HG02884 (cell line): Measurements from ENCODE around the gene POLDIP3.
"Not testable (repeated sequence)": the region's sequence is repeated elsewhere in the genome, so short reads cannot be mapped to it uniquely, and the experiment has no call there.

Experiments used
- ATAC-seq: cut with Tn5 transposase; IDR thresholded peaks from one replicate; pipeline ENCODE4 v1.9.1; 2021; ENCODE audit warnings: mild to moderate bottlenecking, moderate library complexity; ENCODE audit not compliant: unreplicated experiment

Gene POLDIP3

GRCh38 chr22:42562279-42562678, 52.4 kb downstream of the POLDIP3 start:
- no peak for ATAC-seq

GRCh38 chr22:42561856-42562255, 52.8 kb downstream of the POLDIP3 start:
- ATAC-seq, result no peak

GRCh38 chr22:42560781-42561180, 53.9 kb downstream of the POLDIP3 start:
- ATAC-seq, result no peak

- ATAC-seq, result no peak
These were observed 54.3 kb downstream of the POLDIP3 start for GRCh38 chr22:42560381-42560780.

- peak; percentile 76 for ATAC-seq
These were observed 61.0 kb downstream of the POLDIP3 start, which contains the start of gene SERHL2 for GRCh38 chr22:42553475-42554361. Gene SERHL2 (plus strand): TSS chr22:42553956. CDS start chr22:42554021, 65 bp downstream.

GRCh38 chr22:42552294-42552647, 62.4 kb downstream of the POLDIP3 start:
- ATAC-seq, result not testable (repeated sequence)

- no peak for ATAC-seq
These were observed 65.2 kb downstream of the POLDIP3 start for GRCh38 chr22:42549331-42550060.

- no peak for ATAC-seq
These were observed 65.9 kb downstream of the POLDIP3 start for GRCh38 chr22:42548597-42549330.

- ATAC-seq, result not testable (repeated sequence)
These were observed 66.6 kb downstream of the POLDIP3 start for GRCh38 chr22:42548126-42548525.

GRCh38 chr22:42547562-42547961, 67.1 kb downstream of the POLDIP3 start:
- ATAC-seq, result no peak

- ATAC-seq, result no peak
These were observed 70.0 kb downstream of the POLDIP3 start for GRCh38 chr22:42544686-42545085.

GRCh38 chr22:42539236-42539771, 75.4 kb downstream of the POLDIP3 start:
- peak; percentile 51 for ATAC-seq

- not testable (repeated sequence) for ATAC-seq
These were observed 77.4 kb downstream of the POLDIP3 start for GRCh38 chr22:42537199-42537831.

GRCh38 chr22:42536634-42537033, 78.0 kb downstream of the POLDIP3 start:
- not testable (repeated sequence) for ATAC-seq

- no peak for ATAC-seq
These were observed 78.5 kb downstream of the POLDIP3 start for GRCh38 chr22:42536166-42536565.

GRCh38 chr22:42535082-42535731, 79.5 kb downstream of the POLDIP3 start:
- ATAC-seq, result not testable (repeated sequence)
